HUDEP-2 (cell line): ENCODE measurements around the gene CTDSPL.

Experiments
- DNase-seq, 76 experiments: peaks; one replicate each; lab custom pipeline; 2025; ENCODE audit not compliant: unreplicated experiment in 76 of 76; lab: John Stamatoyannopoulos, UW

CTDSPL gene

DNA sequence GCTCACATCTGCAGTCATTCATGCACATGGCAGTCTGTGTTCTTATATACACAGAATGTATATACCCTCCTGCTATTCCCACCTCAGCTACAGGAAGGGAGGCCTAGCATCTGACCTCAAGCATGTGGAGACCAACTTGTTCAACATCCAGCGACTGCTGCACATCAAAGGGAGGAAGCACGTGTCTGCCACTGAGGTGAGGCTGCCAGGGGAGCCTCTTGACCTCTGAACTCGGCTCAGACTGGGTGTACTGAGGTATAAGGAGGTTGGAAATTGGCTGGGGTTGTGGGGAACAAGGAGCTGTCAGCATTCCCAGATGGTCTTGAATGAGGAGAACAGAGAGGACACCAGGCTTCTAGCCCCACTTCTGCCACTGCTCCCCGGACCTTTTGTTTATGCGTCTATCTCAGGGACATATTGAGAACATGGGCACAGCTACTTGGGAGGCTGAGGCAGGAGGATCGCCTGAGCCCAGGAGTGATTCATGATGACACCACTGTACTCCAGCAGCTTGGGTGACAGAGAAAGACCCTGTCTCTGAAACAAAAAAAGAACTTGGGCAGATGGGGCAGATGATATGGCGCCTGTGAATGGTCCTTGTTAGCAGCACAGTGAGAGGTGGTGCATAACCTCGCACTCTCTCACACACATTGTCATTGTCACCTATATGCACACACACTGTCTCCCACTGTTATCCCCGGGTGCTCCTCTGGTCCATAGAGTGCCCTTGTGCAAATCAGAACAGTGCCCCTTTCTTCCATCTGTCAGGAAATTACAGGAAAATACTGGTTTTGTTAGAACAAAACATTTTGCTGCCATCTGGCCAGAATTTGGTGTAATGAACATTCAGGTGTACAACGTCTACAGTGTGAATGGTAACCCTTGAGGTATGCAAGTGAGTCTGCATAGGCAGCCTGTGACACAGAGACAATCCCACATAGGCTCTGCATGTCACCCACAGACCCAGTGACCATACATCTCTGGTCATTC, 134.3 kb downstream of the CTDSPL start:
- DNase-seq: no peak

- peak in 71 of 76 experiments; percentile 12 to 83 (median 61) for DNase-seq
Measured at GRCh38 chr3:37996785-37997301, 135.2 kb downstream of the CTDSPL start.

DNA sequence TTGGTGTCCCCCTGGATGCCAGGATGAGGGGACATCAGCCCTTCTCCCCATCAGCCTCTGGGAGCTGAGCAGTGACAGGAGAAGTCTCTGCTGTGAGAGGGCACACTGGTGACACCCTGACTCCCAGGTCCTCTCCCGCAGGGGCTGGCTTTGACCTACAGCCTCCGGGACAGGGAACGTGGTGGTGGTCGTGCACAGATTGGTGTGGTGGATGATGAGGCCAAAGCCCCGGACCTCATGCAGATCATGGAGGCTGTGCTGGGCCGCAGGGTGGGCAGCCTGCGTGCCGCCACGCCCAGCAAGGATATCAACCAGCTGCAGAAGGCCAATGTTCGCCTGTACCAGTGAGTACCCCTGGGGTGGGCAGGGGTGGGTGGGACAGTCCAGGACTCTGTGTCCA, 135.7 kb downstream of the CTDSPL start:
- no peak for DNase-seq

DNA sequence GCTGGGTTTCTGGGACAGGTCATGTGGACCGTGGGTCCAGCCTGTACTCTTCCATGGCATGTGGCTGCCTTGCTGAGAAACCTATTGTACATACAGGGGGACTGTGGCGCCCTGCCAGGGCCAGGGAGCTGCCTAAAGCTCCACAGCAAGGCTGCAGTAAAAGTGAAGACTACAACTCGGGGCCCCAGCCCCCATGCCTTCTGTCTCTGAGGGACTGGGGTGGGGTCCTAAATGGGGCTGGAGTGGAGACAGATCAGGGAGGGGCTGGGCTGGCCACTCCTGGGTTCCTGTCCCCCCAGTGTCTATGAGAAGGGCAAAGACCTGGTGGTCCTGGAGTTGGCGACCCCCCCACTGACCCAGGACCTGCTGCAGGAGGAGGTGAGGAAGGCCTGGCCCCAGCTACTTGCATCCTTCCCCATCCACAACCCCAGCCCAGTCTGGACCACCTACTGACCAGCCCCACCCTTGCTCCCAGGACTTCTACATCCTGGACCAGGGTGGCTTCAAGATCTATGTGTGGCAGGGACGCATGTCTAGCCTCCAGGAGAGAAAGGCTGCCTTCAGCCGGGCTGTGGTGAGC, 136.2 kb downstream of the CTDSPL start:
- DNase-seq: no peak

DNA sequence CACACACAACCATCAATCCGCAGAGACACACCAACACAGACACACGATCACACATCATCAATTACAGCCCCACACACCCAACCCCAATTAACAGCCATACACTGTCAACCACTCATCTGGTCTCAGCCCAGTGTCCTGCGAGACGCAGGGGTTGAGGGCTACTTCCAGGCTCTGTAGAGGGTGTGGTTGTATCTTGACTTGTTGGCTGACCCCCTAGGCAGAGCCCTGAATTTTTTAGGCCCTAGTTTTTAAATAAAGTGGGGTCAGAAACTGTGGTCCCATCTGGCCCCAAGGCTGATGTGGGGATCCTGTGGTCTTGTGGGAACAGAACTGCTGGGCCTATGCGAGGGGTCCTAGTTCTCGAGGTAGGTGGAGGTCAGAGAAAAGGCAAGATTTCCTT, 138.2 kb downstream of the CTDSPL start:
- DNase-seq: no peak

DNA sequence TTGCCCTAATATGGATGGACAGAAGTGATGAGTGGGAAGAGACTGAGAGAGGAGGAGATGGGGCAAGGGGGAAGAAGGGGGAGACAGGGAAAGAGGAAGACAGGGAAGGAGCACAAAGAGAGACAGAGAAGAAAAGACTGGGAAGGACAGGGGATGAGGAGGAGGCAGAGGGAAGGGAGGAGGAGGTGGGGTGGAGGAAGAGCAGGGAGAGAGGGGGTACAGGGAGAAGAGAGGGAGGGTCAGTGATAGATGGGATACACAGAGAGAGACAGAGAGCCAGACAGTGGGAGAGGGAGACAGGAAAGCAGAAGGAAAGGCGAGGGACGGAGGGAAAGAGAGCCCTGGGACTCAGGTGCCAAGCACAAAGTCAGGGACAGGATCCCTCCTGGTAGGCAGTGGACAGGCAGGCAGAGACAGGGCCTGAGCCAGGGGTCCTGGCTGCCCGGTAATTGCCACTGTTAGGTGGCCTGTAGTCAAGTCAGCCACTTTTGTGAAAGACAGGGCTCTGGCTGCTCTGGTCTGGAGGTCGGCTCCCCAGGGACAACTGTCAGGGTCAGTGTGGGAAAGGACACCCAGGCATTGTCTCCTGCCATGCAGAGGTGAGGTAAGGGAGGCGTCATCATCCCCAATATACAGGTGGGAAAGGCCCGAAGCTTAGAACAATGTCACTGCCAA, 138.7 kb downstream of the CTDSPL start:
- DNase-seq: no peak

DNA sequence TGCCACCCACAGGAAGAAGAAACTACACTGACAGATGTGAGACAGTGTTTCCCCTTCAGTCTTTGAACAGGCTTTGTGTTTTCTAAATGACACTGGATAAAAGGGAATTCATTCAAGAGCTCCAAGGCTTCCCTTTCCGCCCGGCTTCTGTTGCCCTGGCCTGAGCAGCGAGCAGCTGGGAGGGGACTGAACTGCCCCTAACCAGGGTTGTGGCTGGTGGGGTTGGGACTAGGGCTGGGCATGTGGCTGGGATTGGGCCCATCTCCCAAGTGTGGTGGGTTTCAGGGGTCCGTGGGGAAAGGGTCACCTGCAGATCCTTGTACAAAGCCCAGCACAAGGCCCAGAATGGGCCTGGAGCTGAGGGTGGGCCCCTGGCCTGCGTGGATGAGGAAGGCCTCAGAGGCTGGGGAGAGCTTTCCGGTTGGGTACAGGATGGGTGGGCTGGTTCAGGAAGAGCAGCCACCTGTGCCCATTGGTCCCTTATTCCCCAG, 139.3 kb downstream of the CTDSPL start:
- DNase-seq: no peak

DNA sequence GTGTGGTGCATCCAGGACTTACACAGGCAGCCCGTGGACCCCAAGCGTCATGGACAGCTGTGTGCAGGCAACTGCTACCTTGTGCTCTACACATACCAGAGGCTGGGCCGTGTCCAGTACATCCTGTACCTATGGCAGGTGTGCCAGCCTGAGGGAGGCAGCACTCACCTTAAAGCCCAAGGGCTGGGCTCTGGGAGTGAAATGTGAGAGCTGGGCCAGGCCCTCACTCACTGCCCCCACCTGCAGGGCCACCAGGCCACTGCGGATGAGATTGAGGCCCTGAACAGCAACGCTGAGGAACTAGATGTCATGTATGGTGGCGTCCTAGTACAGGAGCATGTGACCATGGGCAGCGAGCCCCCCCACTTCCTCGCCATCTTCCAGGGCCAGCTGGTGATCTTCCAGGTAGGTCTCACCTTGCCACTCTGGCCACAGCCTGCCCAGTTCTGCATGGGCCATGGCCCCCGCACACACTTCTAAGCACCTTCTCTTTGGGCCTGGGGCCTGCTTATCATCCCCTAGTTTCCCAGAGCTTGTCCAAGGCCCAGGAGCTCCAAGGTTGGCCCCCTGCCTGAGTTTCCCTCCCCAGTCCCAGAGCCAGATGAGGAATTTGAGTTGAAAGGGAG, 139.9 kb downstream of the CTDSPL start:
- DNase-seq: peak in 1 of 76 experiments; percentile 16

DNA sequence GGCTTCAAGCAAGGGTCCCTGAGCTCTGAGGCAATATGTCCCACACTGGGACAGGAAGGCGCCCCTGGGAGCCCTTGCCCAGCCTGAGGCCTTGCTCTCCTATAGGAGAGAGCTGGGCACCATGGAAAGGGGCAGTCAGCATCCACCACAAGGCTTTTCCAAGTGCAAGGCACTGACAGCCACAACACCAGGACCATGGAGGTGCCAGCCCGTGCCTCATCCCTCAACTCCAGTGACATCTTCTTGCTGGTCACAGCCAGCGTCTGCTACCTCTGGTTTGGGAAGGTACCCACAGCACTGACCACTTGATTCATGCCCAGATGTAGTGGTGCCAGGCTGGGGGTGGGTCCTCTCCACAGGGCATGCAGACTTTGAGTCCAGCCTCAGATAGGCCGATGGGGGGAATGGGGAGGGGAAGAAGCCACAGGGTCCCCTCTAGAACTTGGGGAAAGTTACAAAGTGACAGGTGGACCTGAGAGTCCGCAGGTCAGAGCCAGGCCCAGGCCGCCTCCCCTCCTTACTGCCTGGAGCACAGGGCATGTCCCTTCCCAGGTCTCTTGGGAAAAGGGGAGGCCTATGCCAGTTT, 140.7 kb downstream of the CTDSPL start:
- DNase-seq: no peak

- DNase-seq: no peak
Measured at GRCh38 chr3:38002940-38003339, 141.3 kb downstream of the CTDSPL start.

DNA sequence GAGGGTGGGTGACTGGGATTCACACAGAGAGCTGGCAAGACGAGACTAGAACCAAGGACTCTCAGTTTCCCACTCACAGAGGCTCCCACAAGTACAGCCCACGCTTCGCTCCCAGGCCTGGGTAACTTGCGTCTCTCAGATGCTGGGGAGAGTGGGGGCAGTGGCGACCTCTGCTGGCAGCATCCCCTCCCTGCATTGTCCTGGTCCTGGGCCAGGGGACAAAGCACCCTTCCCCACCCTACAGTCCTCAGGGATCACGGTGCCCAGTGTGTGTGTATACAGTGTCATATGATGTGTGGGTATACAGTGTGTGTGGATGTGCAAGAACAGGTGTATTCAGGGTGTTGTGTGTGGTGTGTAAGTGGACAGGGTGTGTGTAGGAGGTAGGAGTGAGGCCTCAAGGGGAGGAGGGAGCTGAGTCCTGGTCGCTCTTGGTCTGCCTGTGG, 141.7 kb downstream of the CTDSPL start:
- peak in 32 of 76 experiments; percentile 3 to 52 (median 21) for DNase-seq

DNA sequence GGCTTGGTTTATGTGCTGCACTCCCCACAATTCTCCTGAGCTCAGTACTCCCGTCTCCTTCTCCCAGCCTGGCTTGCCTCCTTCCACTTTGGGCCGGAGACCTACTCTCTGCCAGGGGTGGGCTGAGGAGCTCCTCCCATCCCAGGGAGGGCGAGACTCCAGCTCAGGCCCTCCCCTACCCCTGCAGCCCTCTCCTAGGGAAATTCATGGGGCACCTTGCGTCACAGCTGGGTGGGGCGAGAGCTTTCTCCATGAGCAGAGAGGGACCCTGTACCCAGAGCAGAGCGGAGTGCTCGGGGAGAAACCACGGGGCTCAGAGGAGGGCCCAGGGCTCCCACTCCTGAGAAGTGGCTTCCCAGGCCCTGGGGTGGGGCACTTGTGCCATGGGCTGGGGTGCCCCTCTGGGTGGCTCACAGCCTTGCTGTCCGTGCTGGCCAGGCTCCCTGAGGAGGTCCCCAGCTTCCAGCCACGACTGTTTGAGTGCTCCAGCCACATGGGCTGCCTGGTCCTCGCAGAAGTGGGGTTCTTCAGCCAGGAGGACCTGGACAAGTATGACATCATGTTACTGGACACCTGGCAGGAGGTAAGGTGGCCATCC, 142.2 kb downstream of the CTDSPL start:
- DNase-seq: no peak

GRCh38 chr3:38004415-38005075, 142.9 kb downstream of the CTDSPL start:
- peak in 57 of 76 experiments; percentile 4 to 68 (median 34) for DNase-seq

GRCh38 chr3:38005076-38006020, 143.7 kb downstream of the CTDSPL start:
- DNase-seq: no peak

DNA sequence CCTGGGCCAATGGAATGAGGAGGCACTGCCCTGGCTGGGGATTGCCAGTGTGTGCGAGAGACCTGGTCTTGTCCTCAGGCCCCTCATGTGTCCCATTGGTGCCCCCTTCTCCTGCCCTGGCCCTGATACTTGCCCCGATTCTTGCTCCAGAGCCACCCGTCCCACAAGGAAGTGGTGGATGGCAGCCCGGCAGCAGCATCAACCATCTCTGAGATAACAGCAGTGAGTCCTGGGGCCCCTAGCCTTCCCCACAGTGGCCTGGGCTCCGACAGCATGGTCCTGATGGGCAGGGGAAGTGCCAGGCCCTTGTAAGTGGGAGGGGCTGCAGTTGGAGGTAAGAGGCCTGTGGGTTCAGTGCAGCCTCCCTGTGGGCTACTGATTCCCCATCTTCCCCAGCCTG, 144.4 kb downstream of the CTDSPL start:
- no peak for DNase-seq

GRCh38 chr3:38006445-38006995, 144.8 kb downstream of the CTDSPL start:
- no peak for DNase-seq

- no peak for DNase-seq
Measured at GRCh38 chr3:38007754-38008090, 146.0 kb downstream of the CTDSPL start.

GRCh38 chr3:38008191-38008701, 146.6 kb downstream of the CTDSPL start:
- DNase-seq: no peak
